Kidney epithelial cell (primary cell): ENCODE measurements around the gene TRIM4. TPM values are rescaled to one million over a fixed set of nuclear protein-coding genes. Genes with fewer than 3 reads are reported as not detected.

ENCODE experiments used
- DNase-seq: peaks from one replicate; pipeline ENCODE4 v3.0.0-alpha.2; 2010; ENCODE audit warnings: low read depth
- H3K27me3 ChIP-seq: 2 replicates; pipeline ENCODE4 v1.6.0; 2011; ENCODE audit warnings: low read length; ENCODE audit not compliant: control insufficient read depth, insufficient read depth
- H3K36me3 ChIP-seq: 2 replicates; pipeline ENCODE4 v1.5.1; 2011; ENCODE audit warnings: low read length; ENCODE audit not compliant: control insufficient read depth, insufficient read depth
- H3K4me3 ChIP-seq: 2 replicates; pipeline ENCODE4 v1.5.1; 2011; ENCODE audit warnings: low read depth, mild to moderate bottlenecking, control low read depth, low read length
- CTCF ChIP-seq: IDR thresholded peaks from 2 replicates; pipeline ENCODE4 v1.5.1; 2011; ENCODE audit warnings: mild to moderate bottlenecking, moderate library complexity, low read length, control low read depth, inconsistent platforms; ENCODE audit not compliant: insufficient read depth, poor library complexity, severe bottlenecking
- total RNA-seq: library from RNA; depleted of rRNA; stranded (reverse); fragments of >200 nt; gene quantifications from 2 replicates; pipeline ENCODE4 v1.2.3, GENCODE V29; 2015

The TRIM4 gene
- total RNA-seq, 1 donor from 2014 or later = 36.0 TPM

- Histone ChIP-seq H3K4me3 (no peak overlapping the region), H3K36me3 (no peaks in the 10 kb centered on the region), H3K27me3 (no peaks in the 10 kb centered on the region)
- DNase-seq = peak; percentile 57
- TF ChIP-seq CTCF = no peak
These were observed 58.8 kb downstream of the TRIM4 start for GRCh38 chr7:99860281-99861127.

DNA sequence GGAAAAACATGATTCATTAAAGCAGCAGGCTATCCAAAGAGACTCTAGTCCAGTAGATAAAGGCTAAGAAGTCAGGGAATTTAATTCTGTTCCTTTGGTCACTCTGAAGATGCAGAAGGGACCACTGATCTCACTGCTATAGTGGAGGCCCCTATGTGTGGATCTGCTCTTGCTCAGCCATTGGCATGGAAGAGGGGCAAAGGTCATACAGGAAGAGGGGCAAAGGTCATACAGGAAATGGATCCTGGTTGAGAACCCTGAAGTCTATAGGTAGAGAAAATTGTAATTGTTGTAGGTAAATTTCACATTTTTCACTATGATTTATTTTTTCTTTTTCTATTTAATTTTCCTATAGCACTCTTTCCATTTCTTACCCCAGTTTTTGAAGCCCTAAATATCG lies 64.1 kb downstream of the TRIM4 start:
- Histone ChIP-seq H3K27me3 (no peaks in the 10 kb centered on the region), H3K36me3 (no peaks in the 10 kb centered on the region), H3K4me3 (no peak overlapping the region)
- TF ChIP-seq CTCF = no peak
- no peak for DNase-seq

- no peak for TF ChIP-seq CTCF
- Histone ChIP-seq H3K4me3 (no peak overlapping the region), H3K27me3 (no peaks in the 10 kb centered on the region), H3K36me3 (no peaks in the 10 kb centered on the region)
- DNase-seq = no peak
These were observed 70.7 kb downstream of the TRIM4 start for GRCh38 chr7:99848420-99849216.

DNA sequence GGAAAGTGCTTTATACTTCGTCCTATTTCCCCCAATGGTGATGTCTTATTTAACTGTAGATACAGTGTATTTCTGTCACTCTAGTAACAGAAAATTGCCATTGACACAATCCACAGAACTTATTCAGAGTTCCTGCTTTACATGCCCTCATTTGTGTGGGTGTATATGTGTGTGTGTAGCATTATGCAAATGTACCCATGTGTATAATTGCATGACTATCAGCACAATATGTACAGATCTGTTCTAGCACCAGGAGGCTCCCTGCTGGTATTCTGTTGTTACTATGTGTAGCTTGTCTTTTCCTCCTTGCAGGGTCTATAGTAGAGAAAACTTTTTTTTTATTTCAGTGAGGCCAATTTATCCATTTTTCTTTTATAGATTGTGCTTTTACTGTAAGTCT lies 75.0 kb downstream of the TRIM4 start:
- DNase-seq = no peak
- no peaks in the 10 kb centered on the region for H3K36me3 ChIP-seq
- no peak for TF ChIP-seq CTCF
- H3K27me3 ChIP-seq = no peaks in the 10 kb centered on the region
- H3K4me3 ChIP-seq = no peak overlapping the region

- Histone ChIP-seq H3K4me3 (no peak overlapping the region), H3K27me3 (no peaks in the 10 kb centered on the region), H3K36me3 (no peaks in the 10 kb centered on the region)
- no peak for DNase-seq
- TF ChIP-seq CTCF = no peak
These were observed 75.5 kb downstream of the TRIM4 start for GRCh38 chr7:99843808-99844207.

DNA sequence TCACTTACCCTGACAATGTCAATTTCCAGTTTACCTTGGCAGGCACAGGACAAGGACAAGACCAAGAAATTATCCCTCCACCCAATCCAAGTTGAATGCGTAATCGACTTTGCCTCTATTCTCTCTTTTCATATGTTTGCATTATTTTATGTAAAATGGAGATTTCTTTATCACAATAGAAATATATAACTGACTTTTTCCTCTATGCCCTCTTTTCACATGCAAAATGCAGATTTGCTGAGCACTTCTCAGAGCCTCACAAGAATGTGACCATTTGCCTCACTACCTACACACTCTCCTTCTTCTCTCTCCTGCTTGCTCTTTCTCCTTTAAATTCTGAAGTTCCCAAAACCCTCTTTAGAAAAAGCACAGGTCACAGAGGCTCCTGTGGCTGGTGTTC lies 76.4 kb downstream of the TRIM4 start:
- no peak for DNase-seq
- Histone ChIP-seq H3K27me3 (no peaks in the 10 kb centered on the region), H3K36me3 (no peaks in the 10 kb centered on the region), H3K4me3 (no peak overlapping the region)
- TF ChIP-seq CTCF = no peak
